ENCODE measurements around the gene C2orf49. TPM values are rescaled to one million over a fixed set of nuclear protein-coding genes. Genes with fewer than 3 reads are reported as not detected.

The C2orf49 gene
- total and polyA plus RNA-seq, 2 donors (not counting 3 experiments of a cell fraction or from before 2014, with no cell fraction given) = 4.6 to 15.0 TPM

- peaks cover 11% of the 10 kb centered on the region for H4K20me1 ChIP-seq (replicated peaks; ENCODE audit: control insufficient read depth, extremely low read depth, insufficient read depth, low read length)
- no peak overlapping the region for H3K27ac ChIP-seq (ENCODE audit: insufficient read depth, low read depth, low read length)
- no peaks in the 10 kb centered on the region for H3K9me1 ChIP-seq (replicated peaks; ENCODE audit: control insufficient read depth, extremely low read depth, insufficient read depth, low read length)
- H3K9me3 ChIP-seq (replicated peaks; ENCODE audit: control insufficient read depth, insufficient read depth, low read length) = no peaks in the 10 kb centered on the region
- POLR2A ChIA-PET = no interaction called here
- no peaks in the 10 kb centered on the region for H3K4me1 ChIP-seq (ENCODE audit: control insufficient read depth, extremely low read depth, insufficient read depth, low read length)
- dilution Hi-C loops (cut with MboI; ENCODE audit: extremely low pct_ligation_motif_present, low sequenced_read_pairs) = no loop called here
- no peak for TF ChIP-seq POLR2AphosphoS5 (IDR thresholded peaks at IDR 0.05; ENCODE audit: insufficient read depth, low read depth, low read length)
- no peak for TF ChIP-seq POLR2A (IDR thresholded peaks at IDR 0.05; ENCODE audit: low read depth, low read length)
- no peak for TF ChIP-seq GATA2 (IDR thresholded peaks at IDR 0.05; ENCODE audit: insufficient read depth, insufficient read length, low read depth, low read length)
- TF ChIP-seq, protein P1, sequence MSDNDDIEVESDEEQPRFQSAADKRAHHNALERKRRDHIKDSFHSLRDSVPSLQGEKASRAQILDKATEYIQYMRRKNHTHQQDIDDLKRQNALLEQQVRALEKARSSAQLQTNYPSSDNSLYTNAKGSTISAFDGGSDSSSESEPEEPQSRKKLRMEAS (IDR thresholded peaks at IDR 0.05; ENCODE audit: insufficient read depth, insufficient read length) = no peak
- no peak for TF ChIP-seq EZH2 (IDR thresholded peaks at IDR 0.05; ENCODE audit: borderline replicate concordance, low read depth, low read length, severe bottlenecking)
- TF ChIP-seq FOS (IDR thresholded peaks at IDR 0.05; ENCODE audit: borderline replicate concordance, insufficient read depth, low read length) = no peak
- TF ChIP-seq JUN (IDR thresholded peaks at IDR 0.05; ENCODE audit: borderline replicate concordance, insufficient read depth, insufficient read length, low read depth) = no peak
- no peak for TF ChIP-seq MYC (IDR thresholded peaks at IDR 0.05; ENCODE audit: low read depth, low read length)
- TF ChIP-seq, protein P2, sequence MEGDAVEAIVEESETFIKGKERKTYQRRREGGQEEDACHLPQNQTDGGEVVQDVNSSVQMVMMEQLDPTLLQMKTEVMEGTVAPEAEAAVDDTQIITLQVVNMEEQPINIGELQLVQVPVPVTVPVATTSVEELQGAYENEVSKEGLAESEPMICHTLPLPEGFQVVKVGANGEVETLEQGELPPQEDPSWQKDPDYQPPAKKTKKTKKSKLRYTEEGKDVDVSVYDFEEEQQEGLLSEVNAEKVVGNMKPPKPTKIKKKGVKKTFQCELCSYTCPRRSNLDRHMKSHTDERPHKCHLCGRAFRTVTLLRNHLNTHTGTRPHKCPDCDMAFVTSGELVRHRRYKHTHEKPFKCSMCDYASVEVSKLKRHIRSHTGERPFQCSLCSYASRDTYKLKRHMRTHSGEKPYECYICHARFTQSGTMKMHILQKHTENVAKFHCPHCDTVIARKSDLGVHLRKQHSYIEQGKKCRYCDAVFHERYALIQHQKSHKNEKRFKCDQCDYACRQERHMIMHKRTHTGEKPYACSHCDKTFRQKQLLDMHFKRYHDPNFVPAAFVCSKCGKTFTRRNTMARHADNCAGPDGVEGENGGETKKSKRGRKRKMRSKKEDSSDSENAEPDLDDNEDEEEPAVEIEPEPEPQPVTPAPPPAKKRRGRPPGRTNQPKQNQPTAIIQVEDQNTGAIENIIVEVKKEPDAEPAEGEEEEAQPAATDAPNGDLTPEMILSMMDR (IDR thresholded peaks at IDR 0.05; ENCODE audit: extremely low read depth in 1 of 2, insufficient read depth in 1 of 2, low read depth in 1 of 2, low read length in 2 of 2) = no peak
- intact Hi-C loops (cut with micrococcal nuclease) = no loop called here
- no peak overlapping the region for H3K4me3 ChIP-seq (replicated peaks in 1 of 3; ENCODE audit: insufficient read depth in 1 of 3, low read depth in 1 of 3, low read length in 3 of 3)
- H3K9ac ChIP-seq (replicated peaks; ENCODE audit: extremely low read depth, insufficient read depth, low read length) = no peak overlapping the region
- FAIRE-seq = no peak
- peaks cover 0 to 21% of the 10 kb centered on the region in 2 experiments for H3K36me3 ChIP-seq (ENCODE audit: control insufficient read depth in 2 of 2, extremely low read depth in 1 of 2, insufficient read depth in 2 of 2, low read length in 2 of 2)
- H3K4me2 ChIP-seq (ENCODE audit: insufficient read depth, low read length) = no peak overlapping the region
- no peaks in the 10 kb centered on the region for H3K27me3 ChIP-seq (ENCODE audit: control insufficient read depth in 2 of 2, insufficient read depth in 2 of 2, low read length in 2 of 2)
- CTCF ChIA-PET = no interaction called here
- no peak for DNase-seq (ENCODE audit: low read depth, low spot score)
- peaks cover 65% of the 10 kb centered on the region for H3K79me2 ChIP-seq (ENCODE audit: control insufficient read depth, insufficient read depth, low read length)
- no peak overlapping the region for H2AFZ ChIP-seq (ENCODE audit: low read depth, low read length)
- BruUV-seq (replicated peaks) = no TSS peak
Observed at GRCh38 chr2:105307962-105308361, 29.4 kb upstream of the C2orf49 start.

All from endothelial cell of umbilical vein (primary cell).